Heart right ventricle (tissue), 16 donors: ENCODE data around the gene PRDM5. TPM values are rescaled to one million over a fixed set of nuclear protein-coding genes. Genes with fewer than 3 reads are reported as not detected.
A peak's percentile ranks its signal among the peaks of the same experiment; 100 is the strongest.

Experiments
- ATAC-seq, 8 donors: fragments of 200-7000 bp; cut with Tn5 transposase; one replicate each; pipeline ENCODE4 v1.9.1; 2020; ENCODE audit warnings: mild to moderate bottlenecking in 8 of 8, moderate library complexity in 8 of 8, moderate number of reproducible peaks in 1 of 8
- DNase-seq, 2 donors: peaks; one replicate each; pipeline ENCODE4 v3.0.0-alpha.2; 2020
- H3K27ac ChIP-seq, 10 donors: fragments of 200-600 bp; sonication (generic) in 2 of 10; one replicate each; pipeline versions ENCODE4 v1.5.0 to v1.8.0; 2020 to 2022; ENCODE audit warnings: mild to moderate bottlenecking in 3 of 10
- H3K27me3 ChIP-seq, 7 donors: fragments of 200-600 bp; one replicate each; pipeline ENCODE4 v1.8.0; 2021 to 2022; ENCODE audit warnings: mild to moderate bottlenecking in 2 of 7
- H3K36me3 ChIP-seq, 9 donors: fragments of 200-600 bp; sonication (generic) in 1 of 9; one replicate each; pipeline versions ENCODE4 v1.5.0 to v1.8.0; 2020 to 2022; ENCODE audit warnings: mild to moderate bottlenecking in 2 of 9
- H3K4me1 ChIP-seq, 9 donors: fragments of 200-600 bp; sonication (generic) in 1 of 9; one replicate each; pipeline versions ENCODE4 v1.5.0 to v1.8.0; 2020 to 2022; ENCODE audit warnings: mild to moderate bottlenecking in 4 of 9
- H3K4me3 ChIP-seq, 10 donors: fragments of 200-600 bp; sonication (generic) in 2 of 10; one replicate each; pipeline versions ENCODE4 v1.5.0 to v1.8.0; 2020 to 2022; ENCODE audit warnings: mild to moderate bottlenecking in 7 of 10, moderate library complexity in 2 of 10
- H3K9me3 ChIP-seq, 11 donors: fragments of 200-600 bp in 10 of 11; sonication (generic) in 2 of 11; one replicate each; pipeline versions ENCODE4 v1.5.0 to v1.8.0; 2013 to 2022; ENCODE audit warnings: mild to moderate bottlenecking in 2 of 11, control low read depth in 1 of 11, moderate library complexity in 1 of 11
- WGBS, 2 donors: extraction: QIAGEN DNeasy Blood & Tissue Kit; methylation state at CpG; one replicate each; pipeline ENCODE4 v1.1.7; 2013; ENCODE audit warnings: inconsistent platforms in 1 of 2; 5-methylcytosine and 5-hydroxymethylcytosine counted together
- intact Hi-C, 10 donors: fragments of 100-400 bp; cut with DNase I; formaldehyde crosslinking; loops; one replicate each; pipeline versions ENCODE4 v1.11.1 to v1.14.2; 2022
- polyA plus RNA-seq, 2 donors: library from polyadenylated mRNA; stranded (reverse); fragments of 200-250 nt; gene quantifications; one replicate each; pipeline ENCODE4 v1.2.3, GENCODE V29; 2013
- total RNA-seq, 10 donors: library from RNA; stranded (reverse); fragmentation: NEBNext Ultra II Directional in 3 of 10; extraction: Animal tissue kit (Norgen Biotek cat#: 25700) in 3 of 10; gene quantifications; one replicate each; pipeline versions ENCODE4 v1.2.1 to v1.2.4, GENCODE V29; 2021 to 2023
- TF ChIP-seq, protein P1 (sequence below), 9 donors: fragments of 200-600 bp; sonication (generic) in 2 of 9; IDR thresholded peaks; one replicate each; pipeline versions ENCODE4 v1.5.0 to v1.8.0; 2021 to 2022; ENCODE audit warnings: antibody characterized with exemption in 9 of 9, mild to moderate bottlenecking in 5 of 9, moderate library complexity in 1 of 9
- donor health status: Arrhythmogenic right ventricular cardiomyopathy.
- donor health status: ischemic (EF 13 %, LVEDD 7.1; RV severe dilation, severe dysfunction).
- donor health status: healthy with polysubstance abuse.
- donor health status: DM: no; HTN: yes; CAD: no.
- donor health status: DM: no; HTN: no; CAD: no.
- donor health status: ischemic (EF 25% LVEDD 6.9; RV normal size, moderate dysfunction).
- donor health status: ischemic (EF 25% LVEDD 5.7; RV mildly dilated, moderate dysfunction).
- donor health status: healthy.
- donor health status: DM: yes; HTN: yes; CAD: no.
- donor health status: Ischemic cardiomyopathy.
- donor health status: ischemic (EF 35%, LVEDD 5.7; RV mildly dilated, moderate dysfunction).
- donor health status: nonischemic (EF 11% LVEDD 7.7; RV severe dilation, severe dysfunction).
- donor health status: DM: yes; HTN: yes; CAD: no.
- donor health status: PGD.
- donor health status: ischemic (EF 29% LVEDD 5.4; RV normal size, mild dysfunction).
- donor health status: nonischemic (EF 23%, LVEDD 6.1; RV moderate dilation, normal function).

PRDM5 gene
- total and polyA plus RNA-seq, 12 donors = 1.5 to 20.5 (median 12.1) TPM

DNA sequence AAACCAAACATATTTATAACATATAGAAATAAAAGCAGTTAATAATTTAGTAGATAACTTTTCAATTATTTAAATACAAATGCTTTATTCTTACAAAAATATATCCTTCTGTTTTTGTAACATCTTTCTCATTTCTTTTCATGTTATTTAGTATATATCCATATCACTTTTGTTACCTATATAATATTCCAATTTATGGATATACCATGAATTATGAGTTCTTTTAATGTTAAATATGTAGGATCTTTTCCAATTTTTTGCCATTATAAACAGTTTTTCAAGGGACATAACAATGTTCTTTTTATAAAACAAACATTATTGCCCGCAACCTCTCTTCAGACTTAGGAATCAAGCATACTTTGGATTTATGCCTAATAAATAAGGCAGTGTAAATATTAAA is 151.6 kb downstream of the PRDM5 start:
- H3K4me1 ChIP-seq = peaks cover 0 to 11% (median 0%) of the 10 kb centered on the region in 9 donors
- H3K27me3 ChIP-seq = no peaks in the 10 kb centered on the region
- peaks cover 0 to 6% (median 0%) of the 10 kb centered on the region in 11 donors for H3K9me3 ChIP-seq
- DNase-seq (no peak), ATAC-seq (no peak)
- H3K36me3 ChIP-seq = no peaks in the 10 kb centered on the region
- 98 to 100% methylated on average over 1 of the region's 1 CpG for WGBS, 2 donors
- TF ChIP-seq, protein P1, sequence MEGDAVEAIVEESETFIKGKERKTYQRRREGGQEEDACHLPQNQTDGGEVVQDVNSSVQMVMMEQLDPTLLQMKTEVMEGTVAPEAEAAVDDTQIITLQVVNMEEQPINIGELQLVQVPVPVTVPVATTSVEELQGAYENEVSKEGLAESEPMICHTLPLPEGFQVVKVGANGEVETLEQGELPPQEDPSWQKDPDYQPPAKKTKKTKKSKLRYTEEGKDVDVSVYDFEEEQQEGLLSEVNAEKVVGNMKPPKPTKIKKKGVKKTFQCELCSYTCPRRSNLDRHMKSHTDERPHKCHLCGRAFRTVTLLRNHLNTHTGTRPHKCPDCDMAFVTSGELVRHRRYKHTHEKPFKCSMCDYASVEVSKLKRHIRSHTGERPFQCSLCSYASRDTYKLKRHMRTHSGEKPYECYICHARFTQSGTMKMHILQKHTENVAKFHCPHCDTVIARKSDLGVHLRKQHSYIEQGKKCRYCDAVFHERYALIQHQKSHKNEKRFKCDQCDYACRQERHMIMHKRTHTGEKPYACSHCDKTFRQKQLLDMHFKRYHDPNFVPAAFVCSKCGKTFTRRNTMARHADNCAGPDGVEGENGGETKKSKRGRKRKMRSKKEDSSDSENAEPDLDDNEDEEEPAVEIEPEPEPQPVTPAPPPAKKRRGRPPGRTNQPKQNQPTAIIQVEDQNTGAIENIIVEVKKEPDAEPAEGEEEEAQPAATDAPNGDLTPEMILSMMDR (IDR thresholded peaks at IDR 0.05) = no peak
- no peak overlapping the region for H3K27ac ChIP-seq
- intact Hi-C loops = no loop called here
- no peak overlapping the region for H3K4me3 ChIP-seq

DNA sequence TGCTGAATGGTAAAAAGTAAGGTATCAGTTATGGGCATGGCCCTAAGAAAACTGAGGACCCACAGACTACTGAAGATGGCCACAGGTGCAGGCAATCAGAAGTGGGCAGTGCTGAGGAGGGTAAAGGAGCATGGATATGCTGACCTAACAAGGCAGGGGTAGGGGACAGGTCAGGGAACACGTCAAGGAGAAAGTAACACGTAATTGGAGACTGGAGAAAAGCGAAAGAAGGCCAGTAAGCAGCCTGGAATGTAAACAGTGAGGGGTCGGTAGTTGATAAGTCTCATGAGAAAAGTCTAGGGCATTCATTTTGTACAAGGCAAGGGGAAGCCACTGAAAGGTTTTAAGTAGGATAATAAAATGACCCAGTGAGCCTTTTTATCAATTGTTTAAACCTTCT is 153.3 kb downstream of the PRDM5 start:
- Histone ChIP-seq H3K9me3 (peaks cover 0 to 6% (median 0%) of the 10 kb centered on the region in 11 donors), H3K36me3 (no peaks in the 10 kb centered on the region), H3K4me3 (no peak overlapping the region), H3K27me3 (no peaks in the 10 kb centered on the region), H3K4me1 (peaks cover 0 to 16% (median 0%) of the 10 kb centered on the region in 9 donors), H3K27ac (no peak overlapping the region)
- ATAC-seq = peak in 3 of 8 donors; percentile 17 to 48 (median 35)
- intact Hi-C loops = no loop called here
- 9 to 45% methylated on average over 4 of the region's 4 CpGs for WGBS, 2 donors
- no peak for DNase-seq
- TF ChIP-seq, protein P1 (IDR thresholded peaks at IDR 0.05) = no peak

DNA sequence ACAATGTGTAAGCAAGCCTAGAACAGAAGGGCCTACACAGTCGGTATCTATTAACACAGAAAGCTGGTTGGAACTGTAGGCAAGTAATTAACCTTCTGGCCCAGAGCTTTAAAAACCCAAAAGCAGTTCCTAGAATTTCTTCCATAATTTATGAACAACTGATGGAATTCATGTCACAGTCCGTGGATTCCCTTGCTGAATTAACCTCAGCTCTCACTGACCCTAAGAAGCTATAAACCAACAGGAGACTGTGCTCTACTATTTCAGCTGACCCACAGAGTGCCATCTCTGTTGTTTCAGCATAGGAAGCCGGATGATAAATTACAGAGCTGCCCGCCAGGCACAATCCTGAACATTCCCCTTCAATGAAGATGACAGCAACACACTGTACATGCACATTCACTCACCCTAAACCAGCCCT is 157.3 kb downstream of the PRDM5 start:
- Histone ChIP-seq H3K36me3 (no peaks in the 10 kb centered on the region), H3K4me3 (no peak overlapping the region), H3K4me1 (peaks cover 0 to 11% (median 0%) of the 10 kb centered on the region in 9 donors), H3K27ac (peak overlapping the region in 9 of 10 donors; percentile 36 to 83 (median 77)), H3K27me3 (no peaks in the 10 kb centered on the region), H3K9me3 (no peaks in the 10 kb centered on the region)
- intact Hi-C loops = no loop called here
- TF ChIP-seq, protein P1 (IDR thresholded peaks at IDR 0.05) = no peak
- 43 to 66% methylated on average over 4 of the region's 4 CpGs for WGBS, 2 donors
- ATAC-seq (peak in 6 of 8 donors; percentile 11 to 83 (median 76)), DNase-seq (no peak)

DNA sequence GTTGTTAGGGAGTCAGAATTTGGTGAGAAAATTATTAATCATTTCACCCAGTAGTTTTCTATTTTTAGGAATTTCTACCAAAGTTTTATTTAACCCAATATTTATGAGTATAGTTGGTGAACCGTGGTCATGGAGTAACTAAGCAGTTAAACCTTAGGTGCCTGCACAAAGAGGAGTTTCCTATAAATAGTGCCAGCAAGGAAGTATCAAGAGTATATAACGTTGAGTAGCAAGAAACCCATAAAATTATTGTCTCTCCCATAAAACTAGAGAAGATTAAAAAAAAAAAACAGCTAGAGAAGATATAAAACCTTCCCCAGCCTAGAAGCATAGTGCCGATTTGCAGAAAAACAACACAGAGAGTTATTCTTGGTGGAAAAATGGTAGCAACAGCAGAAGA is 158.9 kb downstream of the PRDM5 start:
- ATAC-seq = no peak
- H3K27ac ChIP-seq = peak overlapping the region in 1 of 10 donors; percentile 81
- TF ChIP-seq, protein P1 (IDR thresholded peaks at IDR 0.05) = no peak
- 67 to 73% methylated on average over 3 of the region's 3 CpGs for WGBS, 2 donors
- H3K36me3 ChIP-seq = no peaks in the 10 kb centered on the region
- DNase-seq = no peak
- no peaks in the 10 kb centered on the region for H3K27me3 ChIP-seq
- intact Hi-C loops = no loop called here
- H3K4me1 ChIP-seq = peaks cover 0 to 16% (median 0%) of the 10 kb centered on the region in 9 donors
- H3K9me3 ChIP-seq = no peaks in the 10 kb centered on the region
- H3K4me3 ChIP-seq = no peak overlapping the region
